GM12801 (cell line): Measurements from ENCODE around the gene KCNQ2.

ENCODE experiments used
- TF ChIP-seq, protein P1 (sequence below): IDR thresholded peaks from one replicate; pipeline ENCODE4 v1.5.1; 2011; ENCODE audit warnings: control low read depth; ENCODE audit not compliant: insufficient read length; ENCODE audit errors: extremely low read depth

KCNQ2 gene

DNA sequence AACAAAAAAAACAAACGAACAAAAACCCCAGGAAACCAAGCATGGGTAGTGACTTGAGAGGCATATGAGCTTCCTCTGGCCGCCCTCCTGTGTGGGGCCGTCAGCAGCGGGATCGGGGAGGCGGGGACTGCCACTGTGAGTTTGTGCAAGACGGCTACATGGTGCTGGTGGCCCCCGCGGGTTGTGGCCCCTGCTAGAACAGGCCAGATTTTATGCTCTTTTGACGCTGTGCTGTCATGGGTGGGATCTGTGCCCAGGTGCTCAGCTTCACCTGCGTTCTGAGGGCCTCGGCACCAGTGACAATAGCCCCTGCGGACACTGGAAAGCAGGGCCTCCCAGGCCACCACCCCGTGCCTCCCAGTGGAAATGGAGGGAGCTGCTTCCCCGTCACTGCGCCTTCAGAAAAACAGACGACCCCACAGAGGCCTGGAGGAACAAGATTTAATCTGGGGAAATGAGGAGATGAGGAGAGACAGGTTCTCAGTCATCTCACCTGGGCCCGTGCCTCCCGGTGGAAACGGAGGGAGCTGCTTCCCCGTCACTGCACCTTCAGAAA, 4.7 kb upstream of the KCNQ2 start:
- TF ChIP-seq, protein P1, sequence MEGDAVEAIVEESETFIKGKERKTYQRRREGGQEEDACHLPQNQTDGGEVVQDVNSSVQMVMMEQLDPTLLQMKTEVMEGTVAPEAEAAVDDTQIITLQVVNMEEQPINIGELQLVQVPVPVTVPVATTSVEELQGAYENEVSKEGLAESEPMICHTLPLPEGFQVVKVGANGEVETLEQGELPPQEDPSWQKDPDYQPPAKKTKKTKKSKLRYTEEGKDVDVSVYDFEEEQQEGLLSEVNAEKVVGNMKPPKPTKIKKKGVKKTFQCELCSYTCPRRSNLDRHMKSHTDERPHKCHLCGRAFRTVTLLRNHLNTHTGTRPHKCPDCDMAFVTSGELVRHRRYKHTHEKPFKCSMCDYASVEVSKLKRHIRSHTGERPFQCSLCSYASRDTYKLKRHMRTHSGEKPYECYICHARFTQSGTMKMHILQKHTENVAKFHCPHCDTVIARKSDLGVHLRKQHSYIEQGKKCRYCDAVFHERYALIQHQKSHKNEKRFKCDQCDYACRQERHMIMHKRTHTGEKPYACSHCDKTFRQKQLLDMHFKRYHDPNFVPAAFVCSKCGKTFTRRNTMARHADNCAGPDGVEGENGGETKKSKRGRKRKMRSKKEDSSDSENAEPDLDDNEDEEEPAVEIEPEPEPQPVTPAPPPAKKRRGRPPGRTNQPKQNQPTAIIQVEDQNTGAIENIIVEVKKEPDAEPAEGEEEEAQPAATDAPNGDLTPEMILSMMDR: no peak

GRCh38 chr20:63475209-63475608, 2.8 kb upstream of the KCNQ2 start:
- TF ChIP-seq, protein P1: no peak

GRCh38 chr20:63473555-63474449, 1.3 kb upstream of the KCNQ2 start:
- TF ChIP-seq, protein P1: no peak

DNA sequence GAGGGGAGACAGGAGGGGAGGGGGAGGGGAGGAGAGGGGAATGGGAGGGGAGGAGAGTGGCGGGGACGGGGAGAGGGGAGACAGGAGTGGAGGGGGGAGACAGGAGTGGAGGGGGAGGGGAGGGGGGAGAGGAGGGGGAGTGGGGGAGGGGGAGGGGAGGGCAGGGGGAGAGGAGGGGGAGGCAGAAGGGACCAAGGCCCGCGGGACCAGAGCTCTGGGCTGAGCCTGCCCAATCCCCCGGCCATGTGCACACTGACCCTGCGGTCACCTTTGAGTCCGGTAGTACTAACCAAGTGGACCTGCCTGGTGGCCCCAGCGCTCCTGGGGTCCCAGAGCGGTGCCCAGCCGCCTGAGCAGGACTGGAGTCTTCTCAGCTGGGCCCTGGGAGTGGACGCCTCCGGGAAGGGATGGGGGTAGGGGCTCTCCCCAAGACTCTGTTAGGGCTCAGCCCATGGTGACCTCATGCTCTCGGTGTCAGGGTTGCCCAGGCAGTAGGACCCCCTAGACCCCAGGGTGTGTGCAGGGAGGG, 471 bp upstream of the KCNQ2 start:
- TF ChIP-seq, protein P1: no peak

DNA sequence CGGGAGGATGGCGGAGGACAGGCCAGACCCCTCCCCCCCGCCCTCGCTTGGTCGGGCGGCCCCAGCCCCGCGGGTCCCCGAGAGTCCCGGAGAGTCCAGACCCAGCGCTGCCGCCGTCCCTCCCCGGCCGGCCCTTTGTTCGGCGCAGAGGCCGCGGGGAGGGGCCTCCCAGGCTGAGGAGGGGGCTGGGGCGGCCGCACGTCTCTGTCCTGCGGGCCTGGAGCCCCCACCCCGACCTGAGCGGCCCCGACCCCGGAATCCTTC, 806 bp downstream of the KCNQ2 start:
- TF ChIP-seq, protein P1: no peak

DNA sequence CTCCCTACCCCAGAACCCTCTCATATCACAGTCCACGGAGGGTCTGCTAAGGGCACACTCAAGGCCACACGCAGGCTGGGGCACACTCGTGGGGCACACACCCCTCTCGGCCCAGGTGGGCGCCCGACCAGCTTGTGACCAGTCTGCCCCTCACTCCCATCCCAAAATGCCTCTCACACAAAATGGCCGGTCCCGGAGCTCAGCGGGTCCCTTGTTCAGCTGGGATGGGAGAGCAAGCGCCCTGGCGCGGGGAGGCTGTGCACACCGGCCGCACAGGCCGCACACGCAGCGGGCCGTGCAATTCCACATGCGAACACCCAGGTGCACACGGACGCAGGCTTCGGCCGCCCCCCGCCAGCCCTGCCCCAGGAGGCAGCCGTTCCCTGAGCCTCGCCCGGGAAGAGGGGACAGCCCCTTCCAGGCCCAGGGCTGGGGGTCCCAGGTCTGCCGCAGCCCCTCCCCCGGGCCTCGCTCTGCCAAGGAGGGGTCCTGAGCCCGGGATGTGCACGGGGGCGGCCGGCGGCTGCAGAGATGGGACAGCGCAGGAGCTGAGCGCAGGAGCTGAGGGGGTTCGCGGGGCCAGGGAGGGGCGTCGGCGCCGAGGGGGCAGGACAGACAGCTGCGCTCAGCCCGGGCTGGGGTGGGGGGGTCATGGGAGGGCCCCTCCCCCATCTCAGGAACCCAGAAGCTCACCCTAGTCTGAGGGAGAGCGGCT, 1.3 kb downstream of the KCNQ2 start:
- TF ChIP-seq, protein P1: no peak

- TF ChIP-seq, protein P1: no peak
These were observed 2.0 kb downstream of the KCNQ2 start for GRCh38 chr20:63470410-63470809.
